PC-9 (cell line): ENCODE results near the gene PLXDC2.
A peak's percentile ranks its signal among the peaks of the same experiment; 100 is the strongest.

Experiments used
- EZH2 ChIP-seq: fragments of 200-600 bp; sonication (generic); IDR thresholded peaks from 2 replicates; pipeline ENCODE4 v1.8.0; 2017; ENCODE audit warnings: antibody characterized with exemption, low read depth
- TF ChIP-seq, protein P1 (sequence below): fragments of 200-600 bp; sonication (generic); conservative IDR thresholded peaks from 2 replicates; pipeline ENCODE4 v1.6.1; 2017; ENCODE audit warnings: mixed run types, antibody characterized with exemption, mild to moderate bottlenecking, moderate library complexity

DNA sequence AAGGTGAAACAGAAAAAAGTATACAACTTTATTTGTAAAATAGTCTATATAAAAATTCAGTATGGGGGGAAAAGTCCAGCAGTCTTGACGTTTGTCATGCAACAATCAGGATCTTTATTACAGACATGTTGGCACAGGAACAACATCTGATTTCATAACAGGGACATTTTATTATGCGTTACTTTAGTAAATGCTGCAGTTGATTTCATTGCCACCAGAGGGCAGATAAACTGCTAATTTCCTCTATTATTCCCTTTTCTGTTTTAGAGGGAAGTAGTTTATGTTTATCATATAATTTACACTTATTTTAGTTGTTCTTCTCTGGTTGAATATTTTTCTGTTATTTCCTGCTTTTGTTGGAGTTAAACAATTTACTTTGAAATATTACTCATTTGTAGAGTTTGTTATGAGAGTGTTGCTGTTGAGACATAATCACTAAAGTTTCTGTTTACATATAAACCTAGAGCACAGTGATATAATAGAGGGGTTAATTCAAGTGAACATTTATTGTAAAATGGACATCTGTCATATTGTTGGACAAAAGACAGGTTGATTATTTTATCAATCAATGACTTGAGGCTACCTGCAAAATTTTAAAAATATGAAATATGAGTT lies 3.3 kb downstream of the PLXDC2 start:
- TF ChIP-seq, protein P1, sequence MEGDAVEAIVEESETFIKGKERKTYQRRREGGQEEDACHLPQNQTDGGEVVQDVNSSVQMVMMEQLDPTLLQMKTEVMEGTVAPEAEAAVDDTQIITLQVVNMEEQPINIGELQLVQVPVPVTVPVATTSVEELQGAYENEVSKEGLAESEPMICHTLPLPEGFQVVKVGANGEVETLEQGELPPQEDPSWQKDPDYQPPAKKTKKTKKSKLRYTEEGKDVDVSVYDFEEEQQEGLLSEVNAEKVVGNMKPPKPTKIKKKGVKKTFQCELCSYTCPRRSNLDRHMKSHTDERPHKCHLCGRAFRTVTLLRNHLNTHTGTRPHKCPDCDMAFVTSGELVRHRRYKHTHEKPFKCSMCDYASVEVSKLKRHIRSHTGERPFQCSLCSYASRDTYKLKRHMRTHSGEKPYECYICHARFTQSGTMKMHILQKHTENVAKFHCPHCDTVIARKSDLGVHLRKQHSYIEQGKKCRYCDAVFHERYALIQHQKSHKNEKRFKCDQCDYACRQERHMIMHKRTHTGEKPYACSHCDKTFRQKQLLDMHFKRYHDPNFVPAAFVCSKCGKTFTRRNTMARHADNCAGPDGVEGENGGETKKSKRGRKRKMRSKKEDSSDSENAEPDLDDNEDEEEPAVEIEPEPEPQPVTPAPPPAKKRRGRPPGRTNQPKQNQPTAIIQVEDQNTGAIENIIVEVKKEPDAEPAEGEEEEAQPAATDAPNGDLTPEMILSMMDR, result peak; percentile 69
- no peak for TF ChIP-seq EZH2
